HG03135 (cell line): ENCODE results near the gene CLDN22.

ENCODE experiments used
- ATAC-seq: cut with Tn5 transposase; IDR thresholded peaks from one replicate; pipeline ENCODE4 v1.9.1; 2021; ENCODE audit warnings: mild to moderate bottlenecking, moderate library complexity; ENCODE audit not compliant: unreplicated experiment

The CLDN22 gene

DNA sequence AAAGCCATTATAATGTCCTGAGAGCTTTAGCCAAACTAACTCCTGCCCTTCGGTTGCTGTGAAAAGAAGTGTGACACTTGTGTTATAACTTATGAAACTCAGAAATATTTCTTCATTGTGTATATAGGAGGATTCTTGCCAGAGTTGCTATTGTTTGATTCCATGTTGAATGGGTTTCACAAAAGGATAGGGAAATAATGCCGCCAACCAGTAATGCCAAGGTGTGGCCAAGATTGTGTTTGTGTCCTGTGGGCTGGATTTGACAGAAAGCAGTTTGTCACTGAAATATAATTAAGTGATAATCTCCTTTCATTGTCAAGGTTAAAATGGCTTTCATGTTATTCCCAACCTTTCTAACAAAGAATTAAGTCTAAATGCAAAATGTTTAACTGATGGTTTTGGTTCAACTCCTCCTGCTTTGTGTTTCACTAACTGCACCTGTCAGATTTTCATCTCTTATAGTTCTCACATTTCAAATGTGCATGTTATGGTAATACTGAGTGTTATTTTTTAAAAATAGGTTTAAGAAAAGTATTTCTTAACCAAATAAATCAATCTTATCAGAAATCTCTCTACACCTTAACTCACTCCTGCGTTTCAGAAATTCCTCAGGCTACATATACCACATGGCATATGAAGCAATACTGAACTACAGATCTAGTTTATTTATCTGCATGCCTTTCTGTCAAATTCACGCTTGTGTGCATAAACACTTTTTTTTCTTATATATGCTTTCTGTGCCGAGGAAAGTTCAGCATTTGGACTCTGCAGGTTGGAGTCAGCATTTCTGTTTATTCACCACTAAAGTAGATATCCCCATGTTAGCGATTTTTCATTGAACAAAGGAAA is at the start of gene CLDN22:
TSS of gene CLDN22 (minus strand) at position 66 of the 849 bp plus-strand sequence. CDS start at position 8, 58 bp downstream.
- no peak for ATAC-seq

DNA sequence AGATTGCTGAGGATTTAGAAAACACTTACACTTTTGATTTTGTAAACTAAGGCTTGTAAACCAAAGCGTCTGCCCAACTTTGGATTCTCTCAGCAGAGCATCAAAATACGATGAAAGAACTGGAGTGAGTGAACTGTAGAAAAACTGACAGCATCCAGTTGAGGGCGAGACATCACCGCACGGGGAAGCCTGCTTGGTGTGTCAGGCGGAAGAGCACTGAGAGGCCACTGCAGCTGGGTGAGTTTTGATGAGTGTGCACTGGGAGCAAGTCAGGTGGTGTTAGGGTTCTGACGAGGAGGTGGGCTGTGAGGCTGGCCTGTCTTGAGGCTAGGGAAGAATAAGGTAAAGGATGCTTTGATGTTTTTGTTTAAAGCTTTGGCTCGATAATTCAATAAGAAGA is 49.0 kb upstream of the CLDN22 start:
- no peak for ATAC-seq

DNA sequence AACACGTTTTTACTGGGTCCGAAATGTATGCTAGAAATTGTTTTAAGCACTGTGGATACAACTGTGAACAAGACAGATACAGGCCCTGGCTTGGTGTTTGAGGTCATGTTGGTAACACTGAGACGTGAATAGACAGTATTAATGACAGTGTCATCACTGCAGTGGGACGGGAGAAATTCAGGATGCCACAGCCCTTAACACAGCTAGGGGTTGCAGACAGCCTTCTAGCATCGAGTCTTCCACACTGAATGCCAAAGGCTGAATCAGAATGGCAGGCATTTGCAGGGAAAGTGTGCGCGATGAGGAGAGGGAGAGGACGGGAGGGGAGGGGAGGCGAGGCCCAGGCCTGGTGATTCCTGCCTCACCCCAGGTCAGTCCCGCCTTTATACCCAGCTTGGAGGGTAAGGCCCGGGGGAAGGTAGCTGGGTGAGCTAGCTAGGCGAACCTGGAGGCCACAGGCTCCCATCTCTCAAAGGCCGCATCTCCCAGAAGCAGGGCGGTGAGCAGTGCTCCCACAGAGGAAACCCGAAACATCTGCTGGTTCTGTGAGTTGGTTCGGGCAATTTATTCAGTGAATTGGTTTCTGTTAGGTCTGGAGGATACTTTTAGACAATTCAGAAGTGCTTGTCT is 46.2 kb upstream of the CLDN22 start:
- ATAC-seq = no peak

- ATAC-seq = no peak
These were observed 43.9 kb upstream of the CLDN22 start for GRCh38 chr4:183364025-183364424.

GRCh38 chr4:183362916-183363542 is 43.0 kb upstream of the CLDN22 start:
- no peak for ATAC-seq

GRCh38 chr4:183362036-183362435 is 42.0 kb upstream of the CLDN22 start:
- ATAC-seq = no peak

DNA sequence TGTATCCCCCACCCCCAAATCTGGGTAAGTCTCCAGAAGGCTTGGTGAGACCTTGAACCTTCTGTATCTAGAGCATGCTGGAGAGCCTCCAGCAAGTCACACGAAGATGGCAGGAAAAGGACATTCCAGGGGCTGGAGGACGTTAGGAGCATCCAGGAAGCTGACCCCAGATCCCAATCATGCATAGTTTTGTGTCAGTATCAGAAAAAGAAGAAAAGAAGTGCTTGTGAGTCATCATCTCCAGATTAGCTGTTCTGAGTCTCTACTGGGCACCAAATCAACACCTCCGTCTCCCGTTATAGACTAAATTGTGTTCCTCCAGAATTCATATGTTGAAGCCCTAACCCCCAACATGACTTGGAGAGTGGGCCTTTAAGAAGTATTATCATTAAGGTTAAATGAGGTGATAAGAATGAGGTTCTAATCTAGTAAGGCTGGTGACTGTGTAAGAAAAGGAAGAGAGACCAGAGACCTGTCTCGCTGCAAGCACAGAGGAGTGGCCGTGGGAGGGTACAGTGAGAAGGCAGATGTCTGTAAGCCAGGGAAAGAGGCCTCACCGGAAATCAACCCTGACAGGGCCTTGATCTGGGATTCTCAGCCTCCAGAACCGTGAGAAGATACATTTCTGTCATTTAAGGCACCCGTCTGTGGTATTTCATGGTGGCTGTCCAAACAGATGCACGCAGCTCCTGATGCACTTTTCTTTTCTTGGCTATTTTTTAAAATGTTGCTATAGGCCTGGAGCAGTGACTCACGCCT is 40.3 kb upstream of the CLDN22 start:
- no peak for ATAC-seq

GRCh38 chr4:183358215-183358755 is 38.2 kb upstream of the CLDN22 start:
- ATAC-seq = no peak

- no peak for ATAC-seq
These were observed 37.0 kb upstream of the CLDN22 start for GRCh38 chr4:183356931-183357675.

DNA sequence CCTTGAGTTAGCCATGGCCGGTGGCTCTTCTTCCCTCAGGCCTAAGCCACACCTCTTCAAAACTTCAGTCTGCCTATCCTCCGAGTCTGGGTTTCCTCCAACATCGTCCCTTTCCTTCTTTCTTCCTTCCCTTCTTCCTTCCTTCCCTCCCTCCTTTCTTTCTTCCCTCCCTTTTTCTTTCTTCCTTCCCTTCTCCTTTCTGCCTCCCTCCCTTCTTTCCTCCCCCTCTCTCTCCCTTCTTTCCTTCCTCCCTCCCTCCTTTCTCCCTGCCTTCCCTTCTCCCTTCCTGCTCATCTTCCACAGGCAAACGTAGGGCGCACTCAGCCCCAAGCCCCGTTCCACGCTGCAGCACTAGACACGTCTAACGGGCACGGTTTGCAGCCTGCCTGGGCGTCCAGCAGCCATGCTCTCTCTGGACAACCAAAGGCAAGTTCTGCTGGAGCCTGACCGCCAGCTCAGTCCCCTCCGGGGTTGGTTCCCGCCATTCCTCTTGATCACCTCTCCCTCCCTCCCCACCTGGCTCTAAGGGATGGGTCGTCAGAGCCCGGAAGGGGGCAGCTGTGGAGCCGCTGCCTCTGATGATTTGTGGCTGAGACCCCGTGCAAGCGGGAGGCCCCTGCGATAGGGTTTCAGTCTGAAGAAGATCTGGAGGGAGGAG is 36.2 kb upstream of the CLDN22 start:
- ATAC-seq = no peak

DNA sequence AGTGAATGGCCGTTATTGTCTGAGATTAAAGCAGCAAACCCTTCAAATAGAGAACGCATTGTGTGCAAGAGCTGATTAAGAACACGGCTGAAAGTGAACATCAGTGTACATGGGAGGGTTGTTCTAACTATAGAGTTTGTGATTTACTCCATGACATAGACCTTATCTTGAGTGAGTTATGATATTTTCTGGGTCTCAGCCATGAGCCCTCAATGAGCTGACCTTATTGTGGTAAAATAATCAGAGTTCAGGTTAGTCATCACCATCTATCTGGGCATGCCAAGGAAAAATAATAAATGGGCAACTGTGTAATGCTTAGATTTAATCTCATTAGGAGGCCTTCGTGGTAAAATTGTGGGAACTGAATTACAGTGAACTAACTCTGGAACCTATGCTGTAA is 35.3 kb upstream of the CLDN22 start:
- no peak for ATAC-seq

DNA sequence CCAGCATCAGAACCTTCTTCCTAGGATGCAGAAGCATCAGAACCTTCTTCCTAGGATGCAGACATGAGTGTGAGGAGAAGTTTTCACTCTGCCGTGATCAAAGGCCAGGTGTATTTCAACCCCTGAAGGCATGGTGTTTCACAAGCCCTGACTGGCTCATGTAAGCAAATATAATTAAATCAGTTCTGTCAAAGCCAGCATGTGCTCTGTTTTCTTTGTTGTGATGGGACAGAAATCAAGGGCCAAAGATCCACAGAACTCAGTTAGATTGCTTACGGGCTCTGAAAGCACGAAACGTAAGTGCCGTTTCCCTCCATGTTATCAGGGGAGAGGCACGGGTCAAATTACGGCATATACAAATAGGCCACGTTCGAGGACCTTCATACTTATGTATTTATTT is 34.1 kb upstream of the CLDN22 start:
- ATAC-seq = no peak

DNA sequence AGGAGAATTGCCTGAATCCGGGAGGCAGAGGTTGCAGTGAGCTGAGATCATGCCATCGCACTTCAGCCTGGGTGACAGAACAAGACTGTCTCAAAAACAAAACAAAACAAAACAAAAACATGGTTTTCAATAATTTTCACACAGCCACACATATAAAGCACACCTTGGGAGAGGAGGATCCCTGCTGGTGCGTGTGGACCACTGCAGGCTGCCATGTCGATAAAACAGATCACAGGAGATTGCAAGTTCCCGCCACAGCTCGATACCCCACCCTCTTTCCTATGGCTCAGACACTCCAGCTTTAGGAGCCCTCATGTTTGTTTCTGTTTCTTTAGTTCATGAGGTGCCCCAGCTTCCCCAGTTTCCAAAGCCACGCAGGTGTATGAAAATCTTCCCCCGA is 33.5 kb upstream of the CLDN22 start:
- ATAC-seq = no peak

DNA sequence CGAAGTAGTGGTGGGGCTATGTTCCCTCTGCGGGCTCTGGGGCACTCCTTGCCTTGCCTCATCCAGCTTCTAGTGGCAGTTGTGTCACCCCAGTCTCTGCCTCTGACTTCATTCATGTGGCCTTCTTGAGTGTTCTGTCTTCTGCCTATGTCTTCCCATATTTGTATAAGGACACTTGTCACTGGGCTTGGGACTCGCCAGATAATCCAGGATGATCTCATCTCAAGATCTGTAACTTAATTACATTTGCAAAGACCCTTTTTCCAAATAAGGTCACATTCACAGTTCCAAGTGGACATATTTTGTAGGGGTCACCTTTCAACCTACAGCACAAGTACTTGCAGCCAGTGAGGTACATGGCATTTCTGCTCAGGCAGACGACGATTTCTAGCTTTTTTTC is 32.5 kb upstream of the CLDN22 start:
- ATAC-seq = no peak

DNA sequence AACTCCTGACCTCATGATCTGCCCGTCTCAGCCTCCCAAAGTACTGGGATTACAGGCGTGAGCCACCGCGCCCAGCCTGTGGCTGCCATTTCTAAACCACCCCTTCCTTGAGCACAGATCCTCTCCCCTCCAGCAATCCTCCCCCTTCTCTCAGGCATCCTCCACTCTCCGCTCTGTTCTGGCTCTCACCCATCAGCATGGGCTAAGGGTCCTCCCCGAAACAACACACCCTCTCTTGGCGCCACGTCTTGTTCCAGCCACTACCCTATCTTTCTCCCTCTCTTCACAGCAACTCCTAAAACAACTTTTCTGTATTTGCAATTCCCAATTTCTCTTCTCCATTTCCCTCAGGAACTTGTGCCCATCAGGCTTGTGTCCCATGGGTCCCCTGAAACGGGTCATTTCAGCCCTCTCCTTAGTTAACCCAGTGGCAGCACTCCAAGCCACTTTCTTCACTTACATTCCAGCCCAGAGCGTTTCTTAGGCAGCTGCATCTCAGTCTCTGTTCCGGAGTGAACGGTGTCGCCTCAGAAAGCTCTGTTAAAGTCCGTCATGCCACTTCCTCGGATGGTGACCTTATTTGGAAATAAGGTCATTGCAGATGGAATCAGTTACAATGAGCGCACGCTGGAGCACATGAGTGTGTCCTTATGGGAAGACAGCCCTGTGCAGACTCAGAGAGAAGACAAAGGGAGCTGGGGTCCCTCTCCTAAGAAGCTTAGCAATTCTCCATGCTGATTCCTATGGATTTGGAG is 30.4 kb upstream of the CLDN22 start:
- ATAC-seq = no peak

DNA sequence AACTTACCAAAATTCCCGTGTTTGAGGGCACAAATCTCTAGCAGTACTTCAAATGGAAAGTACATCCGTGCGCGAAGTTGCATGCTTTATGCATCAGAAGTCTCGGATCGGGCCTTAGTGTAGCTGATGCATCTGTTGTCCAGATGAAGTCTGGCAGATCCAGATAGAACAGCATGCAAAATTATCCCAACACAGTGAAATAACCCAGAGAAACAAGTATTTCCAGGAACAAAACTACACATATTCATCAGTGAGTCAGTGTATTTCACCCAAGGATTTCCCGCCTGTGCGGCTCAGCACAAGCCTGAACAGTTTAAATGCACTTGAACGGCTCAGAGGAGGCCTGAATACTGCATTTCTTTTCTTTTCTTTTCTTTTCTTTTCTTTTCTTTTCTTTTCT is 29.6 kb upstream of the CLDN22 start:
- ATAC-seq = no peak

- no peak for ATAC-seq
These were observed 28.9 kb upstream of the CLDN22 start for GRCh38 chr4:183348706-183349659.

GRCh38 chr4:183348136-183348535 is 28.1 kb upstream of the CLDN22 start:
- ATAC-seq = no peak
